GM12873 (cell line): ENCODE data around the gene PHF20.

ENCODE experiments used
- CTCF ChIP-seq: IDR thresholded peaks from 2 replicates; pipeline ENCODE4 v1.5.1; 2012; ENCODE audit warnings: low read depth, mild to moderate bottlenecking, moderate library complexity, low read length, control low read depth; ENCODE audit not compliant: insufficient read depth; ENCODE audit errors: missing control alignments

The PHF20 gene

GRCh38 chr20:35837577-35838195 lies 65.9 kb downstream of the PHF20 start:
- TF ChIP-seq CTCF: no peak

- no peak for TF ChIP-seq CTCF
Observed at GRCh38 chr20:35838205-35838604, 66.4 kb downstream of the PHF20 start.

- TF ChIP-seq CTCF: no peak
Observed at GRCh38 chr20:35839904-35840303, 68.1 kb downstream of the PHF20 start.

GRCh38 chr20:35840421-35840820 lies 68.6 kb downstream of the PHF20 start:
- TF ChIP-seq CTCF: no peak

- no peak for TF ChIP-seq CTCF
Observed at GRCh38 chr20:35842361-35842760, 70.5 kb downstream of the PHF20 start.

- TF ChIP-seq CTCF: no peak
Observed at GRCh38 chr20:35845561-35845960, 73.7 kb downstream of the PHF20 start.

- no peak for TF ChIP-seq CTCF
Observed at GRCh38 chr20:35849706-35850105, 77.9 kb downstream of the PHF20 start.
